H1 (cell line): ENCODE data around the gene POPDC3. TPM values are rescaled to one million over a fixed set of nuclear protein-coding genes. Genes with fewer than 3 reads are reported as not detected.

Source experiments
- CTCF ChIA-PET: fragments of 300-600 bp; sonication (Branson Sonifier 250); formaldehyde crosslinking; loops from one replicate; lab custom pipeline; 2021; ENCODE audit not compliant: partially characterized antibody; lab: Charles Lee
- POLR2A ChIA-PET: fragments of 300-600 bp; sonication (Branson Sonifier 250); formaldehyde crosslinking; loops from one replicate; lab custom pipeline; 2021; ENCODE audit warnings: inconsistent platforms; ENCODE audit not compliant: partially characterized antibody; lab: Charles Lee
- DNase-seq, 2 experiments: peaks; one replicate each; pipeline versions ENCODE4 v3.0.0 to v3.0.0-alpha.2; 2010 to 2022; ENCODE audit warnings: low spot score in 2 of 2, low read depth in 1 of 2, mixed read lengths in 1 of 2
- FAIRE-seq: peaks from 2 replicates; lab custom pipeline; 2011; peaks lifted over from hg19 to GRCh38; lab: Jason Lieb, UNC
- H2AFZ ChIP-seq: 2 replicates; pipeline ENCODE4 v1.8.1; 2012; ENCODE audit warnings: low read length, inconsistent platforms
- H2AK5ac ChIP-seq: 2 replicates; pipeline ENCODE4 v1.6.1; 2013; ENCODE audit warnings: low read depth, low read length
- H2BK120ac ChIP-seq: replicated peaks from 2 replicates; pipeline ENCODE3; 2013; ENCODE audit warnings: low read depth, low read length, inconsistent platforms
- H2BK12ac ChIP-seq: 2 replicates; pipeline ENCODE4 v1.6.1; 2013; ENCODE audit warnings: low read depth, low read length
- H2BK15ac ChIP-seq: 2 replicates; pipeline ENCODE4 v1.6.1; 2013; ENCODE audit warnings: low read length
- H2BK20ac ChIP-seq: 2 replicates; pipeline ENCODE4 v1.6.1; 2013; ENCODE audit warnings: low read length
- H2BK5ac ChIP-seq: 2 replicates; pipeline ENCODE4 v1.6.1; 2013; ENCODE audit warnings: low read depth, low read length
- H3K14ac ChIP-seq: 2 replicates; pipeline ENCODE4 v1.6.1; 2013; ENCODE audit warnings: inconsistent platforms; ENCODE audit not compliant: insufficient read length
- H3K18ac ChIP-seq: 2 replicates; pipeline ENCODE4 v1.6.1; 2013; ENCODE audit warnings: low read length; ENCODE audit errors: extremely low read depth
- H3K23ac ChIP-seq: 2 replicates; pipeline ENCODE4 v1.6.1; 2013; ENCODE audit warnings: inconsistent platforms; ENCODE audit not compliant: insufficient read length
- H3K23me2 ChIP-seq: 2 replicates; pipeline ENCODE4 v1.6.1; 2013; ENCODE audit warnings: low read depth, low read length
- H3K27ac ChIP-seq: 2 replicates; pipeline ENCODE4 v1.6.1; 2011; ENCODE audit warnings: low read depth, low read length, inconsistent platforms
- H3K27me3 ChIP-seq, 4 experiments: replicated peaks in 1 of 4; 1 replicate in 1 of 4; 2 replicates in 3 of 4; pipeline versions ENCODE4 v1.6.1 to v1.8.1; 2011 to 2013; ENCODE audit warnings: low read length in 3 of 4, mild to moderate bottlenecking in 3 of 4, inconsistent platforms in 2 of 4, mixed read lengths in 2 of 4, moderate library complexity in 1 of 4; ENCODE audit not compliant: control insufficient read depth in 3 of 4, insufficient read depth in 3 of 4; ENCODE audit errors: extremely low read depth in 1 of 4
- H3K36me3 ChIP-seq, 4 experiments: 2 replicates each; pipeline versions ENCODE4 v1.6.1 to v1.8.1; 2011 to 2013; ENCODE audit warnings: mild to moderate bottlenecking in 4 of 4, low read length in 3 of 4, moderate library complexity in 2 of 4, control low read depth in 1 of 4, inconsistent platforms in 1 of 4; ENCODE audit not compliant: insufficient read depth in 4 of 4, control insufficient read depth in 2 of 4
- H3K4ac ChIP-seq: replicated peaks from 2 replicates; pipeline ENCODE3; 2013; ENCODE audit warnings: low read length, low read depth, mixed read lengths, inconsistent platforms; ENCODE audit not compliant: insufficient read length
- H3K4me1 ChIP-seq, 4 experiments: replicated peaks in 1 of 4; 1 replicate in 1 of 4; 2 replicates in 3 of 4; pipeline versions ENCODE4 v1.6.1 to v1.8.1; 2011 to 2013; ENCODE audit warnings: low read length in 3 of 4, inconsistent platforms in 2 of 4, mixed read lengths in 1 of 4; ENCODE audit not compliant: insufficient read depth in 4 of 4, control insufficient read depth in 3 of 4
- H3K4me2 ChIP-seq, 2 experiments: 2 replicates each; pipeline versions ENCODE4 v1.6.1 to v1.8.1; 2011 to 2013; ENCODE audit warnings: low read depth in 2 of 2, low read length in 2 of 2, control low read depth in 1 of 2, inconsistent platforms in 1 of 2, mild to moderate bottlenecking in 1 of 2; ENCODE audit not compliant: insufficient read depth in 1 of 2
- H3K4me3 ChIP-seq, 4 experiments: fragments of 200-600, 300-600 bp in 1 of 4; sonication (generic), shearing (Covaris generic), sonication (Bioruptor Twin) in 1 of 4; 2 replicates each; pipeline versions ENCODE4 v1.5.1 to v1.8.1; 2011 to 2016; ENCODE audit warnings: low read length in 4 of 4, low read depth in 3 of 4, control low read depth in 2 of 4, inconsistent platforms in 2 of 4, mild to moderate bottlenecking in 2 of 4, mixed read lengths in 1 of 4, moderate library complexity in 1 of 4; ENCODE audit not compliant: insufficient read depth in 2 of 4; ENCODE audit errors: extremely low read depth in 1 of 4
- H3K56ac ChIP-seq: replicated peaks from 2 replicates; pipeline ENCODE3; 2013; ENCODE audit warnings: low read depth, mild to moderate bottlenecking, mixed read lengths, low read length, inconsistent platforms; ENCODE audit not compliant: insufficient read length
- H3K79me1 ChIP-seq: 2 replicates; pipeline ENCODE4 v1.6.1; 2013; ENCODE audit warnings: low read depth, low read length, control low read depth
- H3K79me2 ChIP-seq, 2 experiments: 2 replicates each; pipeline versions ENCODE4 v1.6.1 to v1.8.1; 2012 to 2013; ENCODE audit warnings: low read length in 2 of 2, mild to moderate bottlenecking in 2 of 2, inconsistent platforms in 1 of 2; ENCODE audit not compliant: insufficient read depth in 2 of 2, control insufficient read depth in 1 of 2
- H3K9ac ChIP-seq, 4 experiments: replicated peaks in 1 of 4; 1 replicate in 1 of 4; 2 replicates in 3 of 4; pipeline versions ENCODE4 v1.6.1 to v1.8.1; 2011 to 2013; ENCODE audit warnings: low read depth in 3 of 4, low read length in 3 of 4, control low read depth in 2 of 4, mild to moderate bottlenecking in 2 of 4, moderate library complexity in 2 of 4, inconsistent platforms in 1 of 4; ENCODE audit errors: extremely low read depth in 1 of 4
- H3K9me3 ChIP-seq, 2 experiments: 2 replicates each; pipeline versions ENCODE4 v1.6.1 to v1.8.1; 2012 to 2013; ENCODE audit warnings: mild to moderate bottlenecking in 2 of 2, moderate library complexity in 2 of 2, control low read depth in 1 of 2, inconsistent platforms in 1 of 2, low read depth in 1 of 2, low read length in 1 of 2, mixed read lengths in 1 of 2; ENCODE audit not compliant: insufficient read depth in 2 of 2
- H4K20me1 ChIP-seq, 2 experiments: replicated peaks in 1 of 2; 2 replicates each; pipeline versions ENCODE3 to v1.8.1; 2011 to 2013; ENCODE audit warnings: inconsistent platforms in 2 of 2, low read length in 2 of 2, mild to moderate bottlenecking in 1 of 2; ENCODE audit not compliant: insufficient read depth in 2 of 2, control insufficient read depth in 1 of 2
- H4K5ac ChIP-seq: 2 replicates; pipeline ENCODE4 v1.6.1; 2013; ENCODE audit warnings: low read length, low read depth, mixed read lengths, inconsistent platforms; ENCODE audit not compliant: insufficient read length
- H4K8ac ChIP-seq: 2 replicates; pipeline ENCODE4 v1.8.0; 2013; ENCODE audit warnings: mild to moderate bottlenecking, moderate library complexity, low read length, inconsistent platforms; ENCODE audit not compliant: insufficient read depth; ENCODE audit errors: extremely low read depth
- H4K91ac ChIP-seq: replicated peaks from 2 replicates; pipeline ENCODE3; 2013; ENCODE audit warnings: low read length, mixed read lengths, inconsistent platforms; ENCODE audit not compliant: insufficient read length
- ATF3 ChIP-seq: IDR thresholded peaks from 2 replicates; pipeline ENCODE4 v1.6.1; 2011; ENCODE audit warnings: low read depth, mild to moderate bottlenecking, low read length; ENCODE audit not compliant: insufficient read depth
- CEBPB ChIP-seq: IDR thresholded peaks from 2 replicates; pipeline ENCODE4 v1.6.1; 2012; ENCODE audit warnings: low read depth, low read length
- KDM4A ChIP-seq: IDR thresholded peaks from one replicate; pipeline ENCODE4 v1.7.1; 2012; ENCODE audit warnings: low read depth, mild to moderate bottlenecking, moderate library complexity, low read length, inconsistent platforms; ENCODE audit not compliant: severe bottlenecking
- KDM5A ChIP-seq: fragments of 200-600 bp; IDR thresholded peaks from 2 replicates; pipeline ENCODE4 v1.7.1; 2012; ENCODE audit warnings: mild to moderate bottlenecking, low read length, inconsistent platforms, mixed read lengths
- NANOG ChIP-seq: IDR thresholded peaks from 2 replicates; pipeline ENCODE4 v1.6.1; 2011; ENCODE audit warnings: low read length, low read depth, mild to moderate bottlenecking, inconsistent platforms; ENCODE audit not compliant: insufficient read depth, poor library complexity, severe bottlenecking
- POU5F1 ChIP-seq: IDR thresholded peaks from 2 replicates; pipeline ENCODE4 v1.6.1; 2011; ENCODE audit warnings: low read depth, mild to moderate bottlenecking, low read length, moderate library complexity
- TBP ChIP-seq: IDR thresholded peaks from 2 replicates; pipeline ENCODE4 v1.6.1; 2011; ENCODE audit warnings: low read depth, low read length, improper control_type of control experiment
- WGBS, 2 experiments: shearing (Covaris generic) in 1 of 2; methylation state at CpG; one replicate each; pipeline versions ENCODE4 v1.1.6 to v1.1.7; 2013 to 2015; ENCODE audit warnings: low lambda C conversion rate in 2 of 2, mixed read lengths in 2 of 2, inconsistent platforms in 1 of 2, low coverage in 1 of 2, missing lambda C conversion rate in 1 of 2; ENCODE audit not compliant: insufficient replicate concordance in 2 of 2, insufficient coverage in 1 of 2, insufficient read length in 1 of 2; ENCODE audit errors: extremely low coverage in 1 of 2, missing lambda C conversion rate in 1 of 2; 5-methylcytosine and 5-hydroxymethylcytosine counted together
- polyA plus RNA-seq, 7 experiments: library from polyadenylated mRNA; depleted of rRNA in 3 of 7; stranded (reverse) in 5 of 7; unstranded in 2 of 7; fragments of >200 nt in 5 of 7; fragments of 200-250 nt in 2 of 7; gene quantifications; 1 replicate in 5 of 7; 2 replicates in 1 of 7; 4 replicates in 1 of 7; pipeline versions ENCODE4 v1.2.1 to v1.2.3, GENCODE V29; 2011 to 2013; ENCODE audit warnings: missing spikeins in 2 of 7, mixed read lengths in 2 of 7
- total RNA-seq: library from RNA; stranded (reverse); fragmentation: NEBNext Ultra II Directional; extraction: Animal tissue kit (Norgen Biotek cat#: 25700); gene quantifications from 2 replicates; pipeline ENCODE4 v1.2.1, GENCODE V29; 2021

The POPDC3 gene
- total and polyA plus RNA-seq, 2 of the 8 experiments (the other 6 are each of a cell fraction or from before 2014, with no cell fraction given) = 3.7 to 6.5 TPM

GRCh38 chr6:105194591-105194990, 14.8 kb upstream of the POPDC3 start:
- no peak overlapping the region for H2BK5ac ChIP-seq
- H3K27me3 ChIP-seq = no peaks in the 10 kb centered on the region
- H2BK12ac ChIP-seq = no peak overlapping the region
- H3K79me2 ChIP-seq = no peaks in the 10 kb centered on the region
- no peaks in the 10 kb centered on the region for H3K36me3 ChIP-seq
- no peak overlapping the region for H3K23ac ChIP-seq
- H3K4me3 ChIP-seq = no peak overlapping the region
- H3K14ac ChIP-seq = no peak overlapping the region
- H3K4ac ChIP-seq = no peak overlapping the region
- TF ChIP-seq ATF3 (no peak), TBP (no peak), POU5F1 (no peak), KDM5A (no peak), KDM4A (no peak), NANOG (no peak), CEBPB (no peak)
- H3K18ac ChIP-seq = no peak overlapping the region
- H2BK15ac ChIP-seq = no peak overlapping the region
- H2BK20ac ChIP-seq = no peak overlapping the region
- H3K9me3 ChIP-seq = no peaks in the 10 kb centered on the region
- no peak overlapping the region for H4K5ac ChIP-seq
- DNase-seq (no peak), FAIRE-seq (no peak)
- H2AK5ac ChIP-seq = no peak overlapping the region
- H3K27ac ChIP-seq = no peak overlapping the region
- no peak overlapping the region for H3K9ac ChIP-seq
- 71% methylated on average over 3 of the region's 3 CpGs; no CpG with 5 or more reads in 1 of the 2 experiments for WGBS, 2 experiments
- CTCF ChIA-PET = interaction anchor here (1.0 kb wide), 1 partner anchor 76 kb away, joined by 3 read pairs; no protein-coding TSS in a partner anchor
- H3K4me2 ChIP-seq = no peak overlapping the region
- H3K23me2 ChIP-seq = no peaks in the 10 kb centered on the region
- H3K56ac ChIP-seq = no peak overlapping the region
- no peak overlapping the region for H4K91ac ChIP-seq
- H3K4me1 ChIP-seq = no peaks in the 10 kb centered on the region
- no peaks in the 10 kb centered on the region for H3K79me1 ChIP-seq
- H4K20me1 ChIP-seq = no peaks in the 10 kb centered on the region
- no peak overlapping the region for H2AFZ ChIP-seq
- H2BK120ac ChIP-seq = no peak overlapping the region
- POLR2A ChIA-PET = no interaction called here
- H4K8ac ChIP-seq = no peak overlapping the region
